Ovary (tissue), 9 donors: ENCODE data around the gene CTIF. TPM values are rescaled to one million over a fixed set of nuclear protein-coding genes. Genes with fewer than 3 reads are reported as not detected.

Source experiments
- DNase-seq, 5 donors: peaks; one replicate each; pipeline ENCODE4 v3.0.0-alpha.2; 2019 to 2020
- H3K27ac ChIP-seq, 2 donors: fragments of 200-600 bp; one replicate each; pipeline versions ENCODE4 v1.5.1 to v1.8.0; 2019 to 2022
- H3K27me3 ChIP-seq: fragments of 200-600 bp; one replicate; pipeline ENCODE4 v1.8.0; 2022
- H3K36me3 ChIP-seq: fragments of 200-600 bp; sonication (generic); one replicate; pipeline ENCODE4 v1.5.1; 2019
- H3K4me1 ChIP-seq: one replicate; pipeline ENCODE4 v1.8.1; 2013; ENCODE audit warnings: mild to moderate bottlenecking, moderate library complexity; ENCODE audit not compliant: insufficient read depth
- H3K4me3 ChIP-seq: fragments of 200-600 bp; sonication (generic); one replicate; pipeline ENCODE4 v1.5.1; 2017
- H3K9me3 ChIP-seq, 2 donors: fragments of 200-600 bp in 1 of 2; sonication (generic) in 1 of 2; one replicate each; pipeline versions ENCODE4 v1.5.1 to v1.8.1; 2013 to 2019; ENCODE audit warnings: mild to moderate bottlenecking in 1 of 2, moderate library complexity in 1 of 2
- EP300 ChIP-seq: sonication (generic); formaldehyde crosslinking; IDR thresholded peaks from one replicate; pipeline ENCODE4 v1.6.1; 2017; ENCODE audit warnings: antibody characterized with exemption
- POLR2A ChIP-seq: fragments of 450-650 bp; IDR thresholded peaks from one replicate; pipeline ENCODE4 v1.6.1; 2017; ENCODE audit warnings: antibody characterized with exemption, mild to moderate bottlenecking, moderate library complexity
- WGBS, 3 donors: extraction: QIAGEN DNeasy Blood & Tissue Kit in 1 of 3; methylation state at CpG; one replicate each; pipeline versions ENCODE4 v1.1.5 to v1.1.7; 2013 to 2017; 5-methylcytosine and 5-hydroxymethylcytosine counted together
- intact Hi-C, 4 donors: fragments of 100-400 bp; cut with DNase I; formaldehyde crosslinking; loops; one replicate each; pipeline versions ENCODE4 v1.11.0 to v1.15.1; 2022 to 2023
- polyA plus RNA-seq, 2 donors: library from polyadenylated mRNA; stranded (reverse); fragments of 200-250 nt in 1 of 2; fragments of 350-450 nt in 1 of 2; fragmentation: Illumina TruSeq in 1 of 2; extraction: RNeasy Lipid Tissue Mini Kit (QIAGEN cat#74804) in 1 of 2; gene quantifications; one replicate each; pipeline ENCODE4 v1.2.3, GENCODE V29; 2013 to 2014
- total RNA-seq, 7 donors: library from RNA; depleted of rRNA in 2 of 7; stranded (reverse); fragments of >200 nt in 2 of 7; fragmentation: NEBNext Ultra II Directional in 3 of 7; extraction: Animal tissue kit (Norgen Biotek cat#: 25700) in 3 of 7; gene quantifications; one replicate each; pipeline versions ENCODE4 v1.1.0 to v1.2.4, GENCODE V29; 2016 to 2023
- TF ChIP-seq, protein P1 (sequence below), 3 donors: fragments of 450-650 bp in 2 of 3; fragments of 200-600 bp in 1 of 3; IDR thresholded peaks; one replicate each; pipeline versions ENCODE4 v1.5.1 to v1.8.0; 2016 to 2022; ENCODE audit warnings: antibody characterized with exemption in 3 of 3, mild to moderate bottlenecking in 1 of 3
- donor health status: DM: no; HTN: no; CAD: no; lungs with moderate emphysema.
- donor health status: DM: no; HTN: no; CAD: no.
- donor health status: Bipolar disorder and iron deficiency.
- donor health status: DM: yes; HTN: yes; CAD: no.
- donor health status: DM: no; HTN: no; CAD: no.
- donor health status: DM: yes; HTN: yes; CAD: no.

CTIF gene
- total and polyA plus RNA-seq, 9 donors, result 18.5 to 94.1 (median 75.2) TPM

DNA sequence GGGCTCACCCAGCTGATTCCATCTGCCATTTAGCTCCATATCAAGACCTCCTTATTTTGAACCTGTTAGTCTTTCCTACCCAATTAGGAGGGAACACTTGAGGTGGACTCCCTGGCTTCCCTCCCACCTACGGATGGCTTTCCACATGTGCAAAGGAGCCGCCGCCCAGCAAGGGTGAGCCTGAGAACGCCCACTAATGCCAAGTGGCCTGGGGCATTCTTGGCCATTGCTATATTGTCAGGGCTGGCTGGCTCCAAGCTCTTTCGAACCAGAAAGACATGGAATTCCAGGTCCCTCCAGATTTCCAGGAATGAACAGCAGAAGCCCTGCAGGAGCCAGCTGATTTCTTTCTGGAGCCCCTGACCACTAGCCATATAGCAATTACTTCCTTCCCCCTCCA, 215.7 kb downstream of the CTIF start:
- DNase-seq, result no peak
- WGBS, 3 donors, result 88 to 93% (median 93%) methylated on average over 5 of the region's 5 CpGs
- Histone ChIP-seq H3K4me1 (peaks cover 4% of the 10 kb centered on the region), H3K27me3 (no peaks in the 10 kb centered on the region), H3K9me3 (no peaks in the 10 kb centered on the region), H3K27ac (no peak overlapping the region), H3K36me3 (no peaks in the 10 kb centered on the region), H3K4me3 (no peak overlapping the region)
- TF ChIP-seq, protein P1, sequence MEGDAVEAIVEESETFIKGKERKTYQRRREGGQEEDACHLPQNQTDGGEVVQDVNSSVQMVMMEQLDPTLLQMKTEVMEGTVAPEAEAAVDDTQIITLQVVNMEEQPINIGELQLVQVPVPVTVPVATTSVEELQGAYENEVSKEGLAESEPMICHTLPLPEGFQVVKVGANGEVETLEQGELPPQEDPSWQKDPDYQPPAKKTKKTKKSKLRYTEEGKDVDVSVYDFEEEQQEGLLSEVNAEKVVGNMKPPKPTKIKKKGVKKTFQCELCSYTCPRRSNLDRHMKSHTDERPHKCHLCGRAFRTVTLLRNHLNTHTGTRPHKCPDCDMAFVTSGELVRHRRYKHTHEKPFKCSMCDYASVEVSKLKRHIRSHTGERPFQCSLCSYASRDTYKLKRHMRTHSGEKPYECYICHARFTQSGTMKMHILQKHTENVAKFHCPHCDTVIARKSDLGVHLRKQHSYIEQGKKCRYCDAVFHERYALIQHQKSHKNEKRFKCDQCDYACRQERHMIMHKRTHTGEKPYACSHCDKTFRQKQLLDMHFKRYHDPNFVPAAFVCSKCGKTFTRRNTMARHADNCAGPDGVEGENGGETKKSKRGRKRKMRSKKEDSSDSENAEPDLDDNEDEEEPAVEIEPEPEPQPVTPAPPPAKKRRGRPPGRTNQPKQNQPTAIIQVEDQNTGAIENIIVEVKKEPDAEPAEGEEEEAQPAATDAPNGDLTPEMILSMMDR (IDR thresholded peaks at IDR 0.05), result no peak
- TF ChIP-seq EP300 (no peak), POLR2A (no peak)
- intact Hi-C loops, result no loop called here

DNA sequence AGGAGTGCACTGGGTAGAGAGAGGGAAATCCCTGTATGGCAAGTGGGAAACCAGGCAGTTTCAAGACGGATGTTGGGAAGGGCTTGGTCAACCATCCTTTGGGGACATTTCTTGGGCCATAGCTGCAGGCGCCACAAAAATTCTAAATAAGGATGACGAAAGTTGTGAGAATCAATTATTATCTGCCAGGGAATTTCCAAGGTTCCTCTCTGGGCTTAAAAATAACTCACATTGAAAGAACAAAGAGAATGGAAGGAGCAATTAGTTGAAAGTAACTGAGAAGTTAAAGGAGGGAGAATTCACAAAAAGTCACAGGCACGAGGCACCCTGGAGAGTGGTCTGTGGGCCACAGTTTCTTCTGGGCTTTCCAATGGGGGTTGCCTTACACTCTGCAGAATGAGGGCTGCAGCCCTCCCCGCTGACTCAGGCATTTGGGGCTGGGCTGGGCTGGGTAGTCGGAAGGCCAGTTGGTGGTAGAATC, 216.2 kb downstream of the CTIF start:
- H3K9me3 ChIP-seq, result no peaks in the 10 kb centered on the region
- no peak for TF ChIP-seq EP300
- TF ChIP-seq, protein P1 (IDR thresholded peaks at IDR 0.05), result no peak
- TF ChIP-seq POLR2A, result no peak
- DNase-seq, result no peak
- intact Hi-C loops, result no loop called here
- no peaks in the 10 kb centered on the region for H3K27me3 ChIP-seq
- H3K4me3 ChIP-seq, result no peak overlapping the region
- peaks cover 2% of the 10 kb centered on the region for H3K4me1 ChIP-seq
- H3K27ac ChIP-seq, result no peak overlapping the region
- H3K36me3 ChIP-seq, result no peaks in the 10 kb centered on the region
- WGBS, 3 donors, result 81 to 89% (median 84%) methylated on average over 6 of the region's 6 CpGs

DNA sequence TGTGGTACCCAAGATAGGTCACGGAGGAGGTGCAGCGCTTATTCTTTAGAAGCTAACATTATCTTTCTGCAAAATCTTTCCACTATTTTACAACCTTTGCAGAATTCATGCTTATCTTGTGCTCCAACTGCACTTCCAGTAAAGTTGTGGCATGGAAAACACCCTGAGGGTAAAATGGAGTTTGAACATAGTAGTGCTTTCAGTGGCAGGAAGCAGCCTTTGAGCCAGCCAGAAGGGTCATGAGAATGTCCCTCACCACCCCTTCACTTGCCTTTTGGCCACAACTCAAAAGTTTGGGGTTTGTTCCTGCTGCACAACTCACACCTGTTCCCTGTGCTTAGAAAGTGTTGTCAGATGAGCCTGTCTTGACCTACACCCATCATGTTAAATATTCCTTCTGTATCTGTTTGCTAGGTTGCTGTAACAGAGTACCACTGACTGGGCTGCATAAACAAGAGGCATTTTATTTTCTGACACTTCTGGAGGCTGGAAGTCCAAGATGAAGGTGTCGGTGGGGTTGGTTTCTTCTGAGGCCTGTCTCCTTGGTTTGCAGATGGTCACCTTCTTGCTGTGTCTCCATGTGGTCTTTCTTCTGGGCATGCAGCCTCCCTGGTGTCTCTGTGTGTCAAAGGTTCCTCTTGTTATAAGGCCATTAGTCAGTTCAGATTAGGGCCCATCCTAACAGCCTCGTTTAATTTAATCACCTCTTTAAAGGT, 217.8 kb downstream of the CTIF start:
- H3K27ac ChIP-seq, result no peak overlapping the region
- no peaks in the 10 kb centered on the region for H3K4me1 ChIP-seq
- WGBS, 3 donors, result 71 to 83% (median 72%) methylated on average over 4 of the region's 4 CpGs
- no peaks in the 10 kb centered on the region for H3K9me3 ChIP-seq
- H3K36me3 ChIP-seq, result no peaks in the 10 kb centered on the region
- no peaks in the 10 kb centered on the region for H3K27me3 ChIP-seq
- no peak for DNase-seq
- no peak overlapping the region for H3K4me3 ChIP-seq
- intact Hi-C loops, result no loop called here
- TF ChIP-seq EP300, result no peak
- no peak for TF ChIP-seq POLR2A
- TF ChIP-seq, protein P1 (IDR thresholded peaks at IDR 0.05), result no peak

DNA sequence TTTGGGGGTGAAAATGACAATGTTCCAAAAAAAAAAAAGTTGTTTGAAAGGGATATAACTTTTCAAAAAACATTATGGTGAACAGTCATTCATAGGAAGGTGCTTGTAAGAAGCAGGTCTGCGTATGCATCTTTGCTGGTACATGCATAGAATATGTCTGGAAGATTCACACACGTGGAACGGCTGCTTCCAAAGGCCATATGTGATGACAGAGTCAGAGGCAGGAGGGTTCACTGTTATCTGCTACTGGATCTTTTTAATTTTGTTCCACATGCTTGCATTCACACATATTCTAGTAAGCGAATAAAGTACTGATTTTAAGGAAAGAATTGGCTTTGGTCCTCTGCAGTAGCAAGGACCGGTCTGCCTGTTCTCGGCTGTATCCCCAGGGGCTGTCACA, 218.5 kb downstream of the CTIF start:
- TF ChIP-seq EP300 (no peak), POLR2A (no peak)
- TF ChIP-seq, protein P1 (IDR thresholded peaks at IDR 0.05), result no peak
- intact Hi-C loops, result no loop called here
- Histone ChIP-seq H3K27me3 (no peaks in the 10 kb centered on the region), H3K4me1 (no peaks in the 10 kb centered on the region), H3K4me3 (no peak overlapping the region), H3K9me3 (no peaks in the 10 kb centered on the region), H3K27ac (no peak overlapping the region), H3K36me3 (no peaks in the 10 kb centered on the region)
- no peak for DNase-seq
- 89 to 97% (median 94%) methylated on average over 6 of the region's 6 CpGs for WGBS, 3 donors
